Glutamatergic neuron (in vitro differentiated cells): ENCODE results near the gene SLC35A2. TPM values are rescaled to one million over a fixed set of nuclear protein-coding genes. Genes with fewer than 3 reads are reported as not detected.

ENCODE experiments used
- DNase-seq: peaks from one replicate; pipeline ENCODE4 v3.0.0; 2022
- H3K27ac Mint-ChIP-seq: one replicate; pipeline ENCODE4 v1.8.0; 2020; ENCODE audit warnings: mild to moderate bottlenecking, mixed read lengths, inconsistent platforms; ENCODE audit not compliant: unreplicated experiment
- H3K27me3 Mint-ChIP-seq: one replicate; pipeline ENCODE4 v1.8.0; 2020; ENCODE audit warnings: mild to moderate bottlenecking, moderate library complexity, mixed read lengths, inconsistent platforms; ENCODE audit not compliant: unreplicated experiment
- H3K36me3 Mint-ChIP-seq: one replicate; pipeline ENCODE4 v1.8.0; 2020; ENCODE audit warnings: mild to moderate bottlenecking, mixed read lengths, inconsistent platforms; ENCODE audit not compliant: unreplicated experiment
- H3K4me1 Mint-ChIP-seq: one replicate; pipeline ENCODE4 v1.8.0; 2020; ENCODE audit warnings: mild to moderate bottlenecking, low read depth, mixed read lengths, inconsistent platforms; ENCODE audit not compliant: unreplicated experiment
- H3K4me3 Mint-ChIP-seq: one replicate; pipeline ENCODE4 v1.8.0; 2020; ENCODE audit warnings: mild to moderate bottlenecking, mixed read lengths, inconsistent platforms; ENCODE audit not compliant: unreplicated experiment
- H3K9me3 Mint-ChIP-seq: one replicate; pipeline ENCODE4 v1.8.0; 2020; ENCODE audit warnings: mild to moderate bottlenecking, moderate library complexity, mixed read lengths, inconsistent platforms; ENCODE audit not compliant: unreplicated experiment
- total RNA-seq: library from RNA; stranded (reverse); fragmentation: NEBNext Ultra II Directional; extraction: Animal tissue kit (Norgen Biotek cat#: 25700); gene quantifications from one replicate; pipeline ENCODE4 v1.2.1, GENCODE V29; 2021; ENCODE audit not compliant: unreplicated experiment
- TF ChIP-seq, protein P1 (sequence below): fragments of 200-600 bp; sonication (generic); IDR thresholded peaks from one replicate; pipeline ENCODE4 v1.5.0; 2021; ENCODE audit not compliant: partially characterized antibody, unreplicated experiment

The SLC35A2 gene
- total RNA-seq, 1 donor from 2014 or later = 22.1 TPM

DNA sequence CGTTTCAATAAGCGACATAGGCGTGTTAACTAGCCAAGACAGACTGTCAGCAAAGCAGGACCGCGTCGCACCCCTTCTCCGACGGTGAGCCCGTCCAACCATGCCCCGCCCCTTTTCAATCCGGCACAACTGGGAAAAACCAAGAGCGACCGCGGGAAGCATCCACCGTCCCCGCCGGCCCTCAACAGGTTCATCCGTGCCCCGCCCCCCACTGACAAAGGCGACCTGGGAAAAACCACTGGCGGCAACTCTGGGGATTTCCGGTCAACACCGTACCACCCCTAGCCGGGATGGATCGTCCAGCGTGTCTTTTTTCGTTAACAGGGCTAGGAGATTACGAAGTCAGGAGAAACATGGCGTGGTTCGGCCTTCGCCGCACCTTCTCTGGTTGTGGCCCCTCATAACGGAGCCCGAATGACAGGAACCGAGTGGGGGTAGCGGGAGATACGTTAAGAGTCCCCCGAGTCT, 14.3 kb downstream of the SLC35A2 start:
- Mint-ChIP-seq H3K4me1 (peaks cover 6% of the 10 kb centered on the region), H3K9me3 (peaks cover 5% of the 10 kb centered on the region), H3K36me3 (no peaks in the 10 kb centered on the region), H3K4me3 (peak overlapping the region; percentile 93), H3K27me3 (peaks cover 5% of the 10 kb centered on the region), H3K27ac (peak overlapping the region; percentile 93)
- TF ChIP-seq, protein P1, sequence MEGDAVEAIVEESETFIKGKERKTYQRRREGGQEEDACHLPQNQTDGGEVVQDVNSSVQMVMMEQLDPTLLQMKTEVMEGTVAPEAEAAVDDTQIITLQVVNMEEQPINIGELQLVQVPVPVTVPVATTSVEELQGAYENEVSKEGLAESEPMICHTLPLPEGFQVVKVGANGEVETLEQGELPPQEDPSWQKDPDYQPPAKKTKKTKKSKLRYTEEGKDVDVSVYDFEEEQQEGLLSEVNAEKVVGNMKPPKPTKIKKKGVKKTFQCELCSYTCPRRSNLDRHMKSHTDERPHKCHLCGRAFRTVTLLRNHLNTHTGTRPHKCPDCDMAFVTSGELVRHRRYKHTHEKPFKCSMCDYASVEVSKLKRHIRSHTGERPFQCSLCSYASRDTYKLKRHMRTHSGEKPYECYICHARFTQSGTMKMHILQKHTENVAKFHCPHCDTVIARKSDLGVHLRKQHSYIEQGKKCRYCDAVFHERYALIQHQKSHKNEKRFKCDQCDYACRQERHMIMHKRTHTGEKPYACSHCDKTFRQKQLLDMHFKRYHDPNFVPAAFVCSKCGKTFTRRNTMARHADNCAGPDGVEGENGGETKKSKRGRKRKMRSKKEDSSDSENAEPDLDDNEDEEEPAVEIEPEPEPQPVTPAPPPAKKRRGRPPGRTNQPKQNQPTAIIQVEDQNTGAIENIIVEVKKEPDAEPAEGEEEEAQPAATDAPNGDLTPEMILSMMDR = no peak
- peak; percentile 85 for DNase-seq

DNA sequence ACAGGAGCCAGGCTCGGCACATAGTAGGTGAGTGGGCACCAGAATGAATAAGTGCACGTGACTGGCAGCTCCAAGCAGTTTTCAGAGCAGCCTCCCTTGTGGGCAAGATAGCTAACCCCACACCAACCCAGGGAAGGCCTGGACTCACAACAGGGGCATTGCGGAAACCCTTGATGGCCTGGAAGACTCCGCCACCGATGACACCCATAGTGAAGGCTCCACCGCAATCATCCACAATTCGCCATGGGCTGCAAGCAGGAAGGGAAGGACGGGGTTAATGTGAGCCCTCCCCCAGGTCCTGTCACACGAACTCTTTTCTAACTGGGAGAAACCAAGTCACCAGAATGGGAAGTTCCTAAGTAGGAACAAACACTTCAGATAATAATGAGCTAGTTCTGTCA, 14.8 kb downstream of the SLC35A2 start:
- TF ChIP-seq, protein P1 = no peak
- H3K36me3 Mint-ChIP-seq = no peaks in the 10 kb centered on the region
- DNase-seq = no peak
- peak overlapping the region; percentile 93 for H3K4me3 Mint-ChIP-seq
- peak overlapping the region; percentile 93 for H3K27ac Mint-ChIP-seq
- H3K4me1 Mint-ChIP-seq = peaks cover 6% of the 10 kb centered on the region
- peaks cover 3% of the 10 kb centered on the region for H3K27me3 Mint-ChIP-seq
- peaks cover 1% of the 10 kb centered on the region for H3K9me3 Mint-ChIP-seq

DNA sequence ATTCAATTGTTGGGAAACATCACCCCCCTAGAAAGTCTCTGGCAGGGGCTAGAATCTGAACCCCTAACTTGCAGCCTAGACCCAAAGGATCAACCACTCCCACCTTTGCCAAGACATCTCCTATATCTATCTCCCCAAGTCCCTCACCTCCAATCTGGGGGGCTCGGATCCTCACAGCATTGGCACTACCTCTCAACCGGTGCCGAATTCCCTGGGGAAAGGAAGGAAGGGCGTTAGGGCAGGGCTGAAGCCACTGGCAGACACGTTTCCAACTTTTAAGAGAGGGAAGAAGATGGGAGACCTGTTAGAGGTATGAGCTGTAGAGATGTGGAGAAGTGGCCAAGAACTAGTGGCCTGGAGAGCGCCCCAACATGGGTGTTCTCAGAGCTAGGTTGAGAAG, 16.6 kb downstream of the SLC35A2 start:
- no peak overlapping the region for H3K4me3 Mint-ChIP-seq
- H3K27me3 Mint-ChIP-seq = peaks cover 5% of the 10 kb centered on the region
- TF ChIP-seq, protein P1 = no peak
- no peaks in the 10 kb centered on the region for H3K36me3 Mint-ChIP-seq
- no peak for DNase-seq
- peaks cover 5% of the 10 kb centered on the region for H3K9me3 Mint-ChIP-seq
- no peak overlapping the region for H3K27ac Mint-ChIP-seq
- H3K4me1 Mint-ChIP-seq = peaks cover 10% of the 10 kb centered on the region

DNA sequence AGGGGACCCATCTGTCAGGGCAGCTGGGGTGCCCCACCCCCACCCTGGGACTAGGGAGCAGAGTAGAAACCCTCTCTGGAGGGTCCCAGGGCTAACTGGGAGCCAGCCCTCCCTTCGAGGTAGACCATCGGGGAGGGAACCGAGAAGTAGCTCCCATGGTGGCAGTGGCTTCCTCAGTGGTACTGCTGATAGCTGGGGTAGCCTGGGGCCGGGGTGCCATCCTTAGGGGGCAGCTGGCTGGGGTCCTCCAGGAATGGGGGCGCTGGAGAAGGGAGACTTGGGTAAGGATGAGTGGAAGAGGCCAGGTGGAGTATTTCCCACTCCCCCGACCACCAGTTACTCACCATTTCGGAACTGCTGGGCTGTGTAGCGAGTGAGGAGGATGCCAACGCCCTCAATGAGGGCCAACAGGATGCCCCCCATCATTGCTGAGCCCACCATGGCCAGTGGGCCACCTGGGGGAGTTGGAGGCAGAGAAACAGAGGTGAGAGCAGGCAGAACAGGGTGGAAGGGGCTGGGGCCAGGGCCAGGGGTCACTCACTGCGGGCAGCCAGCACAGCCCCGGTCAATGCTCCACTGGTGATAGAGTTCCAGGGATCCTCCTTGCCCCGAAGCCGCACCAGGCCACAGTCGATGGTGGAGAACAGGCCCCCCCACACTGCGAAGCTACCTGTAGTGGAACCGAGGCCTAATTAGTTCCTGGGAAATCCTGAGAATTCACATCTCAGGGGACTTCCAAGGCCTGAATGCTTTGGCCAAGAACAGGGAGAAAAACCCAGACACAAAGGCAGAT, 17.7 kb downstream of the SLC35A2 start:
- TF ChIP-seq, protein P1 = no peak
- Mint-ChIP-seq H3K27ac (no peak overlapping the region), H3K27me3 (peaks cover 5% of the 10 kb centered on the region), H3K4me3 (no peak overlapping the region), H3K36me3 (no peaks in the 10 kb centered on the region), H3K9me3 (peaks cover 5% of the 10 kb centered on the region), H3K4me1 (peaks cover 10% of the 10 kb centered on the region)
- DNase-seq = no peak

DNA sequence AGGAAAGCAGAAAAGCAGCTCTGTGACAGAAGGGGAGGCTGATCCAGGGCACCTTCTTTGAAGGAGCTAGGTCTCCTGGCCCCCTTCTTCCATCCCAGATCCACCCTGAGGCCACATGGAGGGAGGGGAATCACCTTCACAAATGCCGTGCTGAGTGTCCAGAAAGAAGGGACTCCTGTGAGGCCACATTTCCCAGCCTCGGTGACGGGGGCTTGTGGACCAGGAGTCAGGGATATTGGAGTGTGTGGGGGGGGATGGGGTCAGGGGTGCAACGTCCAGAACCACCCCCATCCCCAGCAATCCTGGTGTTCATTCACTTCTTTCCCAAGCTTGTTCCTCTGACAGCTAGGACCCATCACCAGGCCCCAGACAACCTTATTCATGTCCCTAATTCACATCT, 18.6 kb downstream of the SLC35A2 start:
- H3K27me3 Mint-ChIP-seq = peaks cover 5% of the 10 kb centered on the region
- peaks cover 5% of the 10 kb centered on the region for H3K9me3 Mint-ChIP-seq
- TF ChIP-seq, protein P1 = no peak
- H3K27ac Mint-ChIP-seq = no peak overlapping the region
- H3K36me3 Mint-ChIP-seq = no peaks in the 10 kb centered on the region
- H3K4me3 Mint-ChIP-seq = no peak overlapping the region
- H3K4me1 Mint-ChIP-seq = peaks cover 10% of the 10 kb centered on the region
- no peak for DNase-seq
